Transverse colon (tissue), 3 donors: ENCODE results near the gene MCOLN1.

Source experiments
- POLR2A ChIP-seq: fragments of 450-650 bp; IDR thresholded peaks from one replicate; pipeline ENCODE4 v1.6.1; 2016; ENCODE audit warnings: antibody characterized with exemption, mild to moderate bottlenecking, moderate library complexity
- TF ChIP-seq, protein P1 (sequence below), 5 experiments: fragments of 200-600 bp in 3 of 5; fragments of 450-650 bp in 2 of 5; sonication (generic) in 3 of 5; IDR thresholded peaks; 1 replicate in 2 of 5; 2 replicates in 3 of 5; pipeline ENCODE4 v1.5.1; 2016 to 2017; ENCODE audit warnings: antibody characterized with exemption in 5 of 5, inconsistent platforms in 3 of 5, mild to moderate bottlenecking in 2 of 5, moderate library complexity in 1 of 5

DNA sequence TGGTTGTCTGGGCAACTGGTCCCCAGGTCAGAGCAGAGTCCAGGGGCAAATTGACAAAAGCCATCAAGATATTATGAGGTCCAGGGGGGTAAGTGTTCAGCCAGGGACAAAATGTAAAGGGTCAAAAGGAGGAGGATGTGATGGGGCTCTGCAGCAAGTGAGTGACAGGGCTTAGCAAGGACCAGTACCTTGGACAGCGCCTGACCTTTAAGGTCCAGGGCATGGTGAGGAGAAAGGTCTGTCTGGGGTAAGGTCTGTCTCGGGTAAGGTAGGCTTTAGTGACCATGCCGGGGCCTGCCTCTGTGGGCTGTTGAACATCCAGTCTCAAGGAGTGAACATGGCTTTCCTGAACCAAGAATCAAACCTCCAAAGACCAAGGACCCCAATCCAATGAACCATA, 12.8 kb upstream of the MCOLN1 start:
- TF ChIP-seq POLR2A = no peak
- TF ChIP-seq, protein P1, sequence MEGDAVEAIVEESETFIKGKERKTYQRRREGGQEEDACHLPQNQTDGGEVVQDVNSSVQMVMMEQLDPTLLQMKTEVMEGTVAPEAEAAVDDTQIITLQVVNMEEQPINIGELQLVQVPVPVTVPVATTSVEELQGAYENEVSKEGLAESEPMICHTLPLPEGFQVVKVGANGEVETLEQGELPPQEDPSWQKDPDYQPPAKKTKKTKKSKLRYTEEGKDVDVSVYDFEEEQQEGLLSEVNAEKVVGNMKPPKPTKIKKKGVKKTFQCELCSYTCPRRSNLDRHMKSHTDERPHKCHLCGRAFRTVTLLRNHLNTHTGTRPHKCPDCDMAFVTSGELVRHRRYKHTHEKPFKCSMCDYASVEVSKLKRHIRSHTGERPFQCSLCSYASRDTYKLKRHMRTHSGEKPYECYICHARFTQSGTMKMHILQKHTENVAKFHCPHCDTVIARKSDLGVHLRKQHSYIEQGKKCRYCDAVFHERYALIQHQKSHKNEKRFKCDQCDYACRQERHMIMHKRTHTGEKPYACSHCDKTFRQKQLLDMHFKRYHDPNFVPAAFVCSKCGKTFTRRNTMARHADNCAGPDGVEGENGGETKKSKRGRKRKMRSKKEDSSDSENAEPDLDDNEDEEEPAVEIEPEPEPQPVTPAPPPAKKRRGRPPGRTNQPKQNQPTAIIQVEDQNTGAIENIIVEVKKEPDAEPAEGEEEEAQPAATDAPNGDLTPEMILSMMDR (IDR thresholded peaks at IDR 0.05) = no peak
